Measurements from ENCODE around the gene DISP1.

Gene DISP1

DNA sequence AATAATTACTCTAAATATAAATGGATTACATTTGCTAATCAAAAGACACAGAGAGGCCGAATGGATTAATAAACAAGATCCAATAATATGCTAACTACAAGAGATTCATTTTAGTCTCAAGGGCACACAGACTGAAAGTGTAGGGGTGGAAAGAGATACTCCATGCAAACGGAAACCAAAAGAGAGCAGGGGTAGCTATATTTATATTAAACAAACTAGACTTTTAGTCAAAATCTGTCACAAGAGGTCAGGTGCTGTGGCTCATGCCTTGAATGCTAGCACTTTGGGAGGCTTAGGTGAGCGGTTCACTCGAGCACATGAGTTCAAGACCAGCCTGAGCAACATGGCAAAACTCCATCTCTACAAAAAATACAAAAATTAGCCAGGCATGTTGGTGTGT lies 33.6 kb upstream of the DISP1 start:
- Histone ChIP-seq H3K4me3 (no peak overlapping the region), H3K9me3 (ENCODE audit: low read depth, low read length) (no peaks in the 10 kb centered on the region), H3K27ac (no peak overlapping the region), H3K36me3 (ENCODE audit: insufficient read depth, low read length) (no peaks in the 10 kb centered on the region), H3K9ac (ENCODE audit: insufficient read length) (no peak overlapping the region)
- no peak for DNase-seq (ENCODE audit: low read depth, low spot score)
- TF ChIP-seq EZH2 (IDR thresholded peaks at IDR 0.05) (no peak), POLR2AphosphoS5 (IDR thresholded peaks at IDR 0.05; ENCODE audit: borderline replicate concordance, low read depth, low read length) (no peak)

DNA sequence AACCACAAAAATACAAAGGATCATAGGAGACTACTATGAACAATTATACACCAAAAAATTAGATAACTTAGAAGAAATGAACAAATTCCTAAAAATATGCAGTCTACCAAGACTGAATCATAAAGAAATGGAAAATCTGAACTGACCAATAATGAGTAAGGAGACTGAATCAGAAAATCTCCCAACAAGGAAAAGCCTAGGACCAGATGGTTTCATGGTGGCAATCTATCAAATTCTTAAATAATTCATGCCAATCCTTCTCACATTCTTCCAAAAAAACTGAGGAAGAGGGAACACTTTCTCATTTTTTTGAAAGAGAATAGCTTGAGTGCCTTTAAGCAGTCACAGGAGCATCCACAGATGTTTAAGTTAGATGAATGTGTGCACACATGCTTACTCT lies 31.8 kb upstream of the DISP1 start:
- TF ChIP-seq FOXP2 (optimal IDR thresholded peaks at IDR 0.05; ENCODE audit: control extremely low read depth, extremely low read length, insufficient read depth) (no peak), EZH2 (IDR thresholded peaks at IDR 0.05) (no peak), POLR2AphosphoS5 (IDR thresholded peaks at IDR 0.05; ENCODE audit: borderline replicate concordance, low read depth, low read length) (no peak)
- H3K9me3 ChIP-seq (ENCODE audit: low read depth, low read length): no peaks in the 10 kb centered on the region
- DNase-seq (ENCODE audit: low read depth, low spot score): no peak
- H3K36me3 ChIP-seq (ENCODE audit: insufficient read depth, low read length): no peaks in the 10 kb centered on the region
- no peak overlapping the region for H3K4me3 ChIP-seq
- no peak overlapping the region for H3K9ac ChIP-seq (ENCODE audit: insufficient read length)
- no peak overlapping the region for H3K27ac ChIP-seq

DNA sequence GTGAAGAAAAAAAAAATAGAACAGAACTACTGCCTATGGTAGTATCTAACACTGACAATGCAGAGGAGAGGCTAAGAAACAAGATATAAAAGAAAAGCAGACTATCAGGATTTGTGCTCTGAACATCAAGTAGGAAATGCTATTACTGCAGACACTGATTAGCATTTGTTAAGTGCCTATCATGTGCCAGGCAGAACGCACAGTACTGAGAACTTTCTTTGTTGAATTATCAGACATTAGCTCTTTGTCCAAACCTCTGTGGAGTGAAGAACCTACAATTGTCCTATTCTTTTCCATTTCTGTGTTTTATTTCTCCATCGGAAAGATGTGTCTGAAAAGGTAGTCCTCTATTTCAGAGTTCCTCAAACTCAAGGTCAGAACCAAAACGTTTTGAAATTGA lies 30.5 kb upstream of the DISP1 start:
- Histone ChIP-seq H3K27ac (no peak overlapping the region), H3K9me3 (ENCODE audit: low read depth, low read length) (no peaks in the 10 kb centered on the region), H3K4me3 (no peak overlapping the region), H3K36me3 (ENCODE audit: insufficient read depth, low read length) (no peaks in the 10 kb centered on the region), H3K9ac (ENCODE audit: insufficient read length) (no peak overlapping the region)
- TF ChIP-seq POLR2AphosphoS5 (IDR thresholded peaks at IDR 0.05; ENCODE audit: borderline replicate concordance, low read depth, low read length): no peak
- TF ChIP-seq FOXP2 (optimal IDR thresholded peaks at IDR 0.05; ENCODE audit: control extremely low read depth, extremely low read length, insufficient read depth): no peak
- TF ChIP-seq EZH2 (IDR thresholded peaks at IDR 0.05): no peak
- DNase-seq (ENCODE audit: low read depth, low spot score): no peak

DNA sequence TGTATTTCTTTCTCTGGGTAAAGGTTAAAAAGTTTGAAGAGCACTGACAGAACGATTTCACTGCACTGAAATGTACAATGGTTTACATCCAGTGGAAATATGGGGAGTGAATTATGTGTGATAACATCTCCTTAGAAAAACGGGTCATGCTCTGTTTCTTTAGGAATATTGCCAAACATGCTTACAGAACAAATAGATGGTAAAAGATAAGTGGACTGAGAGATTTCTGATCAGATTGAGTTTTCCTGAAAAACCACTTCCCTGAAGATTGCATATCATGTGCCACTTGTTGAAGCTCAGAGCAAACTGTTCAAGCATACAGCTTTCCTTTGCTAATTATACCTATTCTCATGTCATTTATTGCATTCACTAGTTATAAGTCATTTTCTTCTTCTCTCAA lies 29.9 kb upstream of the DISP1 start:
- no peak for DNase-seq (ENCODE audit: low read depth, low spot score)
- no peak overlapping the region for H3K4me3 ChIP-seq
- TF ChIP-seq EZH2 (IDR thresholded peaks at IDR 0.05) (no peak), POLR2AphosphoS5 (IDR thresholded peaks at IDR 0.05; ENCODE audit: borderline replicate concordance, low read depth, low read length) (no peak), FOXP2 (optimal IDR thresholded peaks at IDR 0.05; ENCODE audit: control extremely low read depth, extremely low read length, insufficient read depth) (no peak)
- no peaks in the 10 kb centered on the region for H3K36me3 ChIP-seq (ENCODE audit: insufficient read depth, low read length)
- H3K27ac ChIP-seq: no peak overlapping the region
- no peak overlapping the region for H3K9ac ChIP-seq (ENCODE audit: insufficient read length)
- H3K9me3 ChIP-seq (ENCODE audit: low read depth, low read length): no peaks in the 10 kb centered on the region

DNA sequence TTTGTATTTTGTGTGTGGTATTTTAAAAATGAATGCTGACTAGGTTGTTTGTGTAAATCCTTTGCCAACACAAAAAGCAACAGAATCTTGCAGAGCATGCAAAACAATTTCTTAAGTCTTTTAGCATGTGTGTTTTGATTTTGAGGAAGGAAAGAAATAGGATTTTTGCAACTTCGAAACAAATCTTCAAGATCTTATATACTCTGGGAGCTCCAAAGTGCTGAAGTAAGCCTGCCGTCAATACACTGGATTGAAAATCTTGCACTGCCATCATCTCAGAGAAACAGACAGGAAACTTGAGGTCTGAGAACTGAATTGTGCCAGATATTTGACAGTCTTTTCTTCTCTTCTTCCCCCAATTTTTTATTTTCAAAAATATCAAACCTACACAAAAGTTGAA lies 29.3 kb upstream of the DISP1 start:
- H3K27ac ChIP-seq: no peak overlapping the region
- no peaks in the 10 kb centered on the region for H3K36me3 ChIP-seq (ENCODE audit: insufficient read depth, low read length)
- no peaks in the 10 kb centered on the region for H3K9me3 ChIP-seq (ENCODE audit: low read depth, low read length)
- DNase-seq (ENCODE audit: low read depth, low spot score): no peak
- H3K9ac ChIP-seq (ENCODE audit: insufficient read length): no peak overlapping the region
- no peak for TF ChIP-seq POLR2AphosphoS5 (IDR thresholded peaks at IDR 0.05; ENCODE audit: borderline replicate concordance, low read depth, low read length)
- no peak for TF ChIP-seq EZH2 (IDR thresholded peaks at IDR 0.05)
- TF ChIP-seq FOXP2 (optimal IDR thresholded peaks at IDR 0.05; ENCODE audit: control extremely low read depth, extremely low read length, insufficient read depth): no peak
- no peak overlapping the region for H3K4me3 ChIP-seq

DNA sequence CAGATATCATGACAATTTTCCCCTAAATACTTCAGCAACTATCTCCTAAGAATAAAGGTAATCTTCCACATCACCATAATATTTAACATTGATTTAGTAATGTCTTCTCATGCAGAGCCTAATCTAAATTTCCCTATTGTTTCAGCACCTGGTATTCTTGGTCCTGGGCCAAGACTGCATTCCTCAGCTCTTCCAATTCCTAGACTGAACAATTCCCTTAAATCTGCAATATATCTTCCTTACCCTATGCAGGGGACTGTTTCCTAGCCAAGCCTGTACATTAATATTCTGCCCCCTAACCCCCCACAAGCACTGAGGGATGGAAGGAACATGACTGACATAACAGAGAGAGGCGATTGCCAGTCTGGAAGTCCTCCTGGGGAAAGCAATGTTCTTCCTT lies 28.7 kb upstream of the DISP1 start:
- TF ChIP-seq POLR2AphosphoS5 (IDR thresholded peaks at IDR 0.05; ENCODE audit: borderline replicate concordance, low read depth, low read length): no peak
- TF ChIP-seq FOXP2 (optimal IDR thresholded peaks at IDR 0.05; ENCODE audit: control extremely low read depth, extremely low read length, insufficient read depth): no peak
- TF ChIP-seq EZH2 (IDR thresholded peaks at IDR 0.05): no peak
- Histone ChIP-seq H3K4me3 (no peak overlapping the region), H3K36me3 (ENCODE audit: insufficient read depth, low read length) (no peaks in the 10 kb centered on the region), H3K9ac (ENCODE audit: insufficient read length) (no peak overlapping the region), H3K27ac (no peak overlapping the region), H3K9me3 (ENCODE audit: low read depth, low read length) (no peaks in the 10 kb centered on the region)
- no peak for DNase-seq (ENCODE audit: low read depth, low spot score)

DNA sequence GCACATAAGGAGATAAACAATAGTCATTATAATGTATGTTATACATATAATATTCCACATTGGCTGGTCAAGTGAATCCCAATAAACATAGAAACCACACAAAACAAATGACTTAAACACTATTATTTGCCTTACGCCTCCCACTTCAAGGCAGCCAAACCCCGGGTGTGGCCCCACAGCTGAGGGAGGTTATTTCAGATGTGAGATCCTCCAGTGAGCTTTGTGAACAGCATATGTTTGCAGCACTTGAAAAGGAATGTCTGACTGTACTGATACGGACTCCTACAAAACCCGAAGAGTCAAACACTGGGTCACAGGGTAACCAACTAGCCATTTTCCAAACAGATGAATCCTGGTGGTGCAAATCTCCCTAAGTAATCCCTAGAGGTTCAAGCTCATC lies 27.1 kb upstream of the DISP1 start:
- Histone ChIP-seq H3K27ac (no peak overlapping the region), H3K9ac (ENCODE audit: insufficient read length) (no peak overlapping the region), H3K36me3 (ENCODE audit: insufficient read depth, low read length) (no peaks in the 10 kb centered on the region), H3K9me3 (ENCODE audit: low read depth, low read length) (no peaks in the 10 kb centered on the region), H3K4me3 (no peak overlapping the region)
- no peak for TF ChIP-seq EZH2 (IDR thresholded peaks at IDR 0.05)
- no peak for TF ChIP-seq POLR2AphosphoS5 (IDR thresholded peaks at IDR 0.05; ENCODE audit: borderline replicate concordance, low read depth, low read length)
- no peak for TF ChIP-seq FOXP2 (optimal IDR thresholded peaks at IDR 0.05; ENCODE audit: control extremely low read depth, extremely low read length, insufficient read depth)
- DNase-seq (ENCODE audit: low read depth, low spot score): no peak

DNA sequence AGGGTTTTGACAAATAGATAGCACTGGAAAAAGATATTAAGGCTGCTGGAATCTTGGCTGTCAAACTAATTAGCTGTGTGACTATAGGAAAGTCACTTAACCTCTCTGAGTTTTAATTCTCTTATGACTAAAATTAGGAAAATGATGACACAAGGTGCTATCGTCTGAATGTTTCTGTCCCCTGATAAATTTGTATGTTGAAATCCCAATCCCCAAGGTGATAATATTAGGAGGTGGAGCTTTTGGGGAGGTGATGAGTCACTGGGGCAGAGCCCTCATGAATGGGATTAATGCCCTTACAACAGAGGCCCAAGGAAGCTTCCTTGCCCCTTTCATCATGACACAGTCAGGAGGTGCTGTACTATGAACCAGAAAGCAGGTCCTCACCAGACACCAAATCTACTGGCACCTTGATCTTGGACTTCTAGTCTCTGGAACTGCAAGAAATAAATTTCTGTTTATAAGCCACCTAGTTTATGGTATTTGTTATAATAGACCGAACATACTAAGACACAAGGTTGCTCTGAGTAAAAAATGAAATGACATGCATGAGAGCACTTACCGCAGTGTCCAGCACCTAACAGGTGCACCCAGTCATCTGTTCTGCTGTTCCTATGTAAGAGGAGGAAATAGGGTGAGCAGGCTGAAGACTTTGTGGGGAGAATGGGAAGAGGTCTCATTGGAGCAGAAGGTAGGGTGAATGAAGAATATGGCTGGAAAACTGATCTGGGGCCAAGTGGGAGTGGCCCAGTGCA lies 26.3 kb upstream of the DISP1 start:
- H3K36me3 ChIP-seq (ENCODE audit: insufficient read depth, low read length): no peaks in the 10 kb centered on the region
- H3K27ac ChIP-seq: no peak overlapping the region
- no peaks in the 10 kb centered on the region for H3K9me3 ChIP-seq (ENCODE audit: low read depth, low read length)
- H3K4me3 ChIP-seq: no peak overlapping the region
- DNase-seq (ENCODE audit: low read depth, low spot score): no peak
- TF ChIP-seq FOXP2 (optimal IDR thresholded peaks at IDR 0.05; ENCODE audit: control extremely low read depth, extremely low read length, insufficient read depth): no peak
- TF ChIP-seq POLR2AphosphoS5 (IDR thresholded peaks at IDR 0.05; ENCODE audit: borderline replicate concordance, low read depth, low read length): no peak
- TF ChIP-seq EZH2 (IDR thresholded peaks at IDR 0.05): no peak
- no peak overlapping the region for H3K9ac ChIP-seq (ENCODE audit: insufficient read length)

DNA sequence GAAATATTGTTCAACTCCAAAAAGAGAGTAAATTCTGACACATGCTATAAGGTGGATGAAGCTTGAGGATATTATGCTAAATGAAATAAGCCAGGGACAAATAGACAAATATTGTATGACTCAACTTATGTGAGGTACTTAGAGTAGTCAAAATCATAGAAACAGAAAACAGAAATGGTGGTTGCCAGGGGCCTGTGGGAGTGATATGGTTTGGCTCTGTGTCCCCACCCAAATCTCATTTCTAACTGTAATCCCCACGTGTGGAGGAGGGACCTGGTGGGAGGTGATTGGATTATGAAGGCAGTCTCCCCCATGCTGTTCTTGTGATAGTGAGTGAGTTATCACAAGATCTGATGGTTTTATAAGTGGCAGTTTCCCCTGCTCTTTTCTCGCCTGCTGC lies 24.7 kb upstream of the DISP1 start:
- DNase-seq (ENCODE audit: low read depth, low spot score): no peak
- Histone ChIP-seq H3K36me3 (ENCODE audit: insufficient read depth, low read length) (no peaks in the 10 kb centered on the region), H3K4me3 (no peak overlapping the region), H3K27ac (no peak overlapping the region), H3K9me3 (ENCODE audit: low read depth, low read length) (no peaks in the 10 kb centered on the region), H3K9ac (ENCODE audit: insufficient read length) (no peak overlapping the region)
- TF ChIP-seq FOXP2 (optimal IDR thresholded peaks at IDR 0.05; ENCODE audit: control extremely low read depth, extremely low read length, insufficient read depth) (no peak), EZH2 (IDR thresholded peaks at IDR 0.05) (no peak), POLR2AphosphoS5 (IDR thresholded peaks at IDR 0.05; ENCODE audit: borderline replicate concordance, low read depth, low read length) (no peak)
